NCI-H1694 (cell line): ENCODE results near the gene PAFAH1B2.

Experiments
- DNase-seq: peaks from one replicate; lab custom pipeline; 2025; lab: John Stamatoyannopoulos, UW

The PAFAH1B2 gene

DNA sequence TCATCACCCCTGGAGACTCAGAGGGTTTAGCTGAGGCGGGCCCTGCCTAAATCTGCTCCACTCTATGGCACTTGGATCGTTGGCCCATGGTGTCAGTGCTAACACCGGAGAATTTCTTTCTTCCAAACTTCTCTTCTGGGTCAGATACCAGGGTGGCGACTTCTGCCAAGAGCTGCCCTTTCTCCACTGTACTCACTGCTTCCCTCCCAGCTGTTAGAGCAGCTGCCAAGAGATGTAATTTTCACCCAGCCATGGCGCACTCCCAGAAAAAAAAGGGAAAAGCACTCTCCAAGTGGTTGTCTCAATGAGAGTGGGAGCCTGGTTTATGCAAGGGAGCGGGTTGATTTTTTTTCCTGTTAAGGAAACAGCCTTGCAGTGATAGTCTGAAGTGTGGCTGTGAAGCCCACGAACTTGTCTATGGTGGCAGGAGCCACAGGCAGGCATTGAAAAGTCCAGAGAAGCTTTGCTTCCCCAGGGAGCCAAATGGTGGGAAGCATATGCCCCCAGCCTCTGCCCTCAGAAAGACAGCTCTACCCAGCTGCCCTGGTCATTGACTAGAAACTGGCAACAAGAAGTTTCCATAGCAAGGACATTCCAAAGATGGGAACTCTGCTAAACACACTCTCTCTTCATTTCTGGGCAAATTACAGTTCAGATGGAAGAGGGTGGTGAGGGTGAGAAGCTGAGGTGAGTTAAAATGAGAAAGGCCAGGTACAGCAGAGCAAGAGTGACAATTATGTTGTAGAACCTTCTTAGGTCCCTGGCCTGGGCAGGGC is 77.1 kb downstream of the PAFAH1B2 start:
- no peak for DNase-seq

DNA sequence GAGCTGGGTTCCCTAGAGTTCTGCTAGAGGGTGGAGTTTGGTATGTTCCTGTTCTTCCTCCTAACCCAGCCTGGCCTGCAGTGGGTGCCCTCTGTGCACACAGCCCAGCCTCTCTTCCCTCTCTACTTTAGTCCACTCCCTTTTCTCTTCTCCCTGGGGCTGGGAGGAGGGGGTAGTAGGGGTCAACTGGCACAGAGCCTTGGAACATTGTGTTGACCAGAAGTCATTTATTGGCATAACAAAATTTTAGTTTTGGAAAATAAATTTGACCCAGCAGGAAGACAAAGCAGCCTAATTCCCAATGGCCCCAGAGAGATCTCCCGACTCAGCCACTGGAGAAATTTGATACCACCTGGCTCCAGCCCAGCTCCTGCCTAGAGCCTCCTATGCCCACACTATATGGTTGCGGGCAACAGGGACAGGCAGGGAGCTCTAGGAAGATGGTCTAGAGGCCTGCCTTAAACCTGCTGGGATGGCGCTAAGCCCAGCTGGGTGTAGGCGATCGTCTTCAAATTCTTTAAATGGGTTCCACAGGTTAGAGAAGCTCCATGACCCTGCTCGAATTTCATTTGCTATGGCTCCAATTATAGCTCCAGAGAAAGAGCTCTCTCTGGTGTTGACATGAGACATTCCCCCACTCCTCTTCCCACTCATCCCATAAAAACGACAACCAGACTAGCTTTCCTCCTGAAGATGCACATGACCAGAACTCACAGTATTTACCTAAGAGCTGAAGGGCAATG is 77.9 kb downstream of the PAFAH1B2 start:
- DNase-seq = no peak

GRCh38 chr11:117222991-117223740 is 79.1 kb downstream of the PAFAH1B2 start:
- DNase-seq = no peak

GRCh38 chr11:117223741-117224689 is 79.9 kb downstream of the PAFAH1B2 start:
- no peak for DNase-seq

DNA sequence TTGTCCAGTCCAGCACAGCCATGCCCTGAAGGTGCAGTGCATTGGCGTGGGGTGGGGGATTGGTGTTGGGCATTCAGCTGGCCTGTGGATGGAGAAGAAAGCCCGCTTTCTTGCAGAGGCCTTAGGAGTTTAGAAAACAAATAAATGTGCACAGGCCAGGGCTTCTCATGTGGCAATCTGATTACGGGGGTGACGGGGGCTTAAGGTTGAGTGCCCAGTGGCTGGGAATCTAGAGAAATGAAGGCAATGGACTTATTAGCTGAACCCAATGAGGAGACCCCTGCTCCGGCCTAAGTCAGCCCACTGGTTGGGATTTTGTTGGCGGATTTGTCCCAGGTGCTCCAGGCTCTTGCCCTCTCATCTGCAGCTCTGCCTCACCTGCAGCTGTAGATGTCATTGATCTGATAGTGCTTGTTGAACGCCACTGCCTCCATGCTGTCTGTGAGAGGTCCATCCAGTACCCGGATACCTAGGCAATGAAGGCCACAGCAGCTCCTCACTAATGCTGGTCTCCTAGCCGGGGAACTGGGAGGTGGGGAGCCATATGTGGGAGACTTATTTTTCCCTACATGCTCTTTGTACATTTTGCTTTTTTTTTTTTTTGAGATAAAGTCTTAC is 81.6 kb downstream of the PAFAH1B2 start:
- no peak for DNase-seq
